H1 (cell line): ENCODE data around the gene TRIM47. TPM values are rescaled to one million over a fixed set of nuclear protein-coding genes. Genes with fewer than 3 reads are reported as not detected.

Source experiments
- CTCF ChIA-PET: fragments of 300-600 bp; sonication (Branson Sonifier 250); formaldehyde crosslinking; loops from one replicate; lab custom pipeline; 2021; ENCODE audit not compliant: partially characterized antibody; lab: Charles Lee
- POLR2A ChIA-PET: fragments of 300-600 bp; sonication (Branson Sonifier 250); formaldehyde crosslinking; loops from one replicate; lab custom pipeline; 2021; ENCODE audit warnings: inconsistent platforms; ENCODE audit not compliant: partially characterized antibody; lab: Charles Lee
- DNase-seq, 2 experiments: peaks; one replicate each; pipeline versions ENCODE4 v3.0.0 to v3.0.0-alpha.2; 2010 to 2022; ENCODE audit warnings: low spot score in 2 of 2, low read depth in 1 of 2, mixed read lengths in 1 of 2
- FAIRE-seq: peaks from 2 replicates; lab custom pipeline; 2011; peaks lifted over from hg19 to GRCh38; lab: Jason Lieb, UNC
- H2AFZ ChIP-seq: 2 replicates; pipeline ENCODE4 v1.8.1; 2012; ENCODE audit warnings: low read length, inconsistent platforms
- H2AK5ac ChIP-seq: 2 replicates; pipeline ENCODE4 v1.6.1; 2013; ENCODE audit warnings: low read depth, low read length
- H2BK120ac ChIP-seq: replicated peaks from 2 replicates; pipeline ENCODE3; 2013; ENCODE audit warnings: low read depth, low read length, inconsistent platforms
- H2BK12ac ChIP-seq: 2 replicates; pipeline ENCODE4 v1.6.1; 2013; ENCODE audit warnings: low read depth, low read length
- H2BK15ac ChIP-seq: 2 replicates; pipeline ENCODE4 v1.6.1; 2013; ENCODE audit warnings: low read length
- H2BK20ac ChIP-seq: 2 replicates; pipeline ENCODE4 v1.6.1; 2013; ENCODE audit warnings: low read length
- H2BK5ac ChIP-seq: 2 replicates; pipeline ENCODE4 v1.6.1; 2013; ENCODE audit warnings: low read depth, low read length
- H3K14ac ChIP-seq: 2 replicates; pipeline ENCODE4 v1.6.1; 2013; ENCODE audit warnings: inconsistent platforms; ENCODE audit not compliant: insufficient read length
- H3K18ac ChIP-seq: 2 replicates; pipeline ENCODE4 v1.6.1; 2013; ENCODE audit warnings: low read length; ENCODE audit errors: extremely low read depth
- H3K23ac ChIP-seq: 2 replicates; pipeline ENCODE4 v1.6.1; 2013; ENCODE audit warnings: inconsistent platforms; ENCODE audit not compliant: insufficient read length
- H3K23me2 ChIP-seq: 2 replicates; pipeline ENCODE4 v1.6.1; 2013; ENCODE audit warnings: low read depth, low read length
- H3K27ac ChIP-seq: 2 replicates; pipeline ENCODE4 v1.6.1; 2011; ENCODE audit warnings: low read depth, low read length, inconsistent platforms
- H3K27me3 ChIP-seq, 4 experiments: replicated peaks in 1 of 4; 1 replicate in 1 of 4; 2 replicates in 3 of 4; pipeline versions ENCODE4 v1.6.1 to v1.8.1; 2011 to 2013; ENCODE audit warnings: low read length in 3 of 4, mild to moderate bottlenecking in 3 of 4, inconsistent platforms in 2 of 4, mixed read lengths in 2 of 4, moderate library complexity in 1 of 4; ENCODE audit not compliant: control insufficient read depth in 3 of 4, insufficient read depth in 3 of 4; ENCODE audit errors: extremely low read depth in 1 of 4
- H3K36me3 ChIP-seq, 4 experiments: 2 replicates each; pipeline versions ENCODE4 v1.6.1 to v1.8.1; 2011 to 2013; ENCODE audit warnings: mild to moderate bottlenecking in 4 of 4, low read length in 3 of 4, moderate library complexity in 2 of 4, control low read depth in 1 of 4, inconsistent platforms in 1 of 4; ENCODE audit not compliant: insufficient read depth in 4 of 4, control insufficient read depth in 2 of 4
- H3K4ac ChIP-seq: replicated peaks from 2 replicates; pipeline ENCODE3; 2013; ENCODE audit warnings: low read length, low read depth, mixed read lengths, inconsistent platforms; ENCODE audit not compliant: insufficient read length
- H3K4me1 ChIP-seq, 4 experiments: replicated peaks in 1 of 4; 1 replicate in 1 of 4; 2 replicates in 3 of 4; pipeline versions ENCODE4 v1.6.1 to v1.8.1; 2011 to 2013; ENCODE audit warnings: low read length in 3 of 4, inconsistent platforms in 2 of 4, mixed read lengths in 1 of 4; ENCODE audit not compliant: insufficient read depth in 4 of 4, control insufficient read depth in 3 of 4
- H3K4me2 ChIP-seq, 2 experiments: 2 replicates each; pipeline versions ENCODE4 v1.6.1 to v1.8.1; 2011 to 2013; ENCODE audit warnings: low read depth in 2 of 2, low read length in 2 of 2, control low read depth in 1 of 2, inconsistent platforms in 1 of 2, mild to moderate bottlenecking in 1 of 2; ENCODE audit not compliant: insufficient read depth in 1 of 2
- H3K4me3 ChIP-seq, 4 experiments: fragments of 200-600, 300-600 bp in 1 of 4; sonication (generic), shearing (Covaris generic), sonication (Bioruptor Twin) in 1 of 4; 2 replicates each; pipeline versions ENCODE4 v1.5.1 to v1.8.1; 2011 to 2016; ENCODE audit warnings: low read length in 4 of 4, low read depth in 3 of 4, control low read depth in 2 of 4, inconsistent platforms in 2 of 4, mild to moderate bottlenecking in 2 of 4, mixed read lengths in 1 of 4, moderate library complexity in 1 of 4; ENCODE audit not compliant: insufficient read depth in 2 of 4; ENCODE audit errors: extremely low read depth in 1 of 4
- H3K56ac ChIP-seq: replicated peaks from 2 replicates; pipeline ENCODE3; 2013; ENCODE audit warnings: low read depth, mild to moderate bottlenecking, mixed read lengths, low read length, inconsistent platforms; ENCODE audit not compliant: insufficient read length
- H3K79me1 ChIP-seq: 2 replicates; pipeline ENCODE4 v1.6.1; 2013; ENCODE audit warnings: low read depth, low read length, control low read depth
- H3K79me2 ChIP-seq, 2 experiments: 2 replicates each; pipeline versions ENCODE4 v1.6.1 to v1.8.1; 2012 to 2013; ENCODE audit warnings: low read length in 2 of 2, mild to moderate bottlenecking in 2 of 2, inconsistent platforms in 1 of 2; ENCODE audit not compliant: insufficient read depth in 2 of 2, control insufficient read depth in 1 of 2
- H3K9ac ChIP-seq, 4 experiments: replicated peaks in 1 of 4; 1 replicate in 1 of 4; 2 replicates in 3 of 4; pipeline versions ENCODE4 v1.6.1 to v1.8.1; 2011 to 2013; ENCODE audit warnings: low read depth in 3 of 4, low read length in 3 of 4, control low read depth in 2 of 4, mild to moderate bottlenecking in 2 of 4, moderate library complexity in 2 of 4, inconsistent platforms in 1 of 4; ENCODE audit errors: extremely low read depth in 1 of 4
- H3K9me3 ChIP-seq, 2 experiments: 2 replicates each; pipeline versions ENCODE4 v1.6.1 to v1.8.1; 2012 to 2013; ENCODE audit warnings: mild to moderate bottlenecking in 2 of 2, moderate library complexity in 2 of 2, control low read depth in 1 of 2, inconsistent platforms in 1 of 2, low read depth in 1 of 2, low read length in 1 of 2, mixed read lengths in 1 of 2; ENCODE audit not compliant: insufficient read depth in 2 of 2
- H4K20me1 ChIP-seq, 2 experiments: replicated peaks in 1 of 2; 2 replicates each; pipeline versions ENCODE3 to v1.8.1; 2011 to 2013; ENCODE audit warnings: inconsistent platforms in 2 of 2, low read length in 2 of 2, mild to moderate bottlenecking in 1 of 2; ENCODE audit not compliant: insufficient read depth in 2 of 2, control insufficient read depth in 1 of 2
- H4K5ac ChIP-seq: 2 replicates; pipeline ENCODE4 v1.6.1; 2013; ENCODE audit warnings: low read length, low read depth, mixed read lengths, inconsistent platforms; ENCODE audit not compliant: insufficient read length
- H4K8ac ChIP-seq: 2 replicates; pipeline ENCODE4 v1.8.0; 2013; ENCODE audit warnings: mild to moderate bottlenecking, moderate library complexity, low read length, inconsistent platforms; ENCODE audit not compliant: insufficient read depth; ENCODE audit errors: extremely low read depth
- H4K91ac ChIP-seq: replicated peaks from 2 replicates; pipeline ENCODE3; 2013; ENCODE audit warnings: low read length, mixed read lengths, inconsistent platforms; ENCODE audit not compliant: insufficient read length
- EP300 ChIP-seq, 2 experiments: IDR thresholded peaks; 1 replicate in 1 of 2; 2 replicates in 1 of 2; pipeline ENCODE4 v1.6.1; 2011 to 2012; ENCODE audit warnings: low read depth in 2 of 2, low read length in 2 of 2, mild to moderate bottlenecking in 2 of 2, borderline replicate concordance in 1 of 2, inconsistent platforms in 1 of 2, moderate library complexity in 1 of 2
- FOSL1 ChIP-seq: IDR thresholded peaks from 2 replicates; pipeline ENCODE4 v1.6.1; 2011; ENCODE audit warnings: mild to moderate bottlenecking, low read depth, low read length, moderate library complexity; ENCODE audit not compliant: insufficient read depth
- GTF2F1 ChIP-seq: IDR thresholded peaks from 2 replicates; pipeline ENCODE4 v1.6.1; 2012; ENCODE audit warnings: low read depth, low read length, improper control_type of control experiment, borderline replicate concordance
- JUND ChIP-seq: IDR thresholded peaks from 2 replicates; pipeline ENCODE4 v1.6.1; 2011; ENCODE audit warnings: mild to moderate bottlenecking, improper control_type of control experiment, low read length
- POLR2A ChIP-seq, 2 experiments: IDR thresholded peaks; 1 replicate in 1 of 2; 2 replicates in 1 of 2; pipeline ENCODE4 v1.6.1; 2011; ENCODE audit warnings: low read depth in 2 of 2, low read length in 2 of 2, mild to moderate bottlenecking in 2 of 2; ENCODE audit errors: control extremely low read depth in 1 of 2
- POLR2AphosphoS5 ChIP-seq: IDR thresholded peaks from 2 replicates; pipeline ENCODE4 v1.6.1; 2011; ENCODE audit warnings: low read depth, low read length
- RFX5 ChIP-seq: IDR thresholded peaks from 2 replicates; pipeline ENCODE4 v1.6.1; 2011; ENCODE audit warnings: low read depth, low read length, improper control_type of control experiment, borderline replicate concordance
- SP4 ChIP-seq: IDR thresholded peaks from 2 replicates; pipeline ENCODE4 v1.6.1; 2012; ENCODE audit warnings: low read length, inconsistent platforms
- SUZ12 ChIP-seq: fragments of 200-600 bp; sonication (generic); IDR thresholded peaks from 2 replicates; pipeline ENCODE4 v1.6.1; 2012; ENCODE audit warnings: mild to moderate bottlenecking, inconsistent platforms, low read length, moderate library complexity, mixed read lengths
- TEAD4 ChIP-seq: IDR thresholded peaks from 2 replicates; pipeline ENCODE4 v1.6.1; 2012; ENCODE audit warnings: low read depth, low read length, inconsistent platforms, mixed read lengths
- ZNF274 ChIP-seq: IDR thresholded peaks from 2 replicates; pipeline ENCODE4 v1.7.0; 2012; ENCODE audit warnings: low read length, borderline replicate concordance; ENCODE audit errors: extremely low read depth
- WGBS, 2 experiments: shearing (Covaris generic) in 1 of 2; methylation state at CpG; one replicate each; pipeline versions ENCODE4 v1.1.6 to v1.1.7; 2013 to 2015; ENCODE audit warnings: low lambda C conversion rate in 2 of 2, mixed read lengths in 2 of 2, inconsistent platforms in 1 of 2, low coverage in 1 of 2, missing lambda C conversion rate in 1 of 2; ENCODE audit not compliant: insufficient replicate concordance in 2 of 2, insufficient coverage in 1 of 2, insufficient read length in 1 of 2; ENCODE audit errors: extremely low coverage in 1 of 2, missing lambda C conversion rate in 1 of 2; 5-methylcytosine and 5-hydroxymethylcytosine counted together
- polyA plus RNA-seq, 7 experiments: library from polyadenylated mRNA; depleted of rRNA in 3 of 7; stranded (reverse) in 5 of 7; unstranded in 2 of 7; fragments of >200 nt in 5 of 7; fragments of 200-250 nt in 2 of 7; gene quantifications; 1 replicate in 5 of 7; 2 replicates in 1 of 7; 4 replicates in 1 of 7; pipeline versions ENCODE4 v1.2.1 to v1.2.3, GENCODE V29; 2011 to 2013; ENCODE audit warnings: missing spikeins in 2 of 7, mixed read lengths in 2 of 7
- total RNA-seq: library from RNA; stranded (reverse); fragmentation: NEBNext Ultra II Directional; extraction: Animal tissue kit (Norgen Biotek cat#: 25700); gene quantifications from 2 replicates; pipeline ENCODE4 v1.2.1, GENCODE V29; 2021
- TF ChIP-seq, protein P1 (sequence below): IDR thresholded peaks from 2 replicates; pipeline ENCODE4 v1.6.1; 2012; ENCODE audit warnings: inconsistent platforms

The TRIM47 gene
- total and polyA plus RNA-seq, 2 of the 8 experiments (the other 6 are each of a cell fraction or from before 2014, with no cell fraction given): 6.3 to 6.4 TPM

DNA sequence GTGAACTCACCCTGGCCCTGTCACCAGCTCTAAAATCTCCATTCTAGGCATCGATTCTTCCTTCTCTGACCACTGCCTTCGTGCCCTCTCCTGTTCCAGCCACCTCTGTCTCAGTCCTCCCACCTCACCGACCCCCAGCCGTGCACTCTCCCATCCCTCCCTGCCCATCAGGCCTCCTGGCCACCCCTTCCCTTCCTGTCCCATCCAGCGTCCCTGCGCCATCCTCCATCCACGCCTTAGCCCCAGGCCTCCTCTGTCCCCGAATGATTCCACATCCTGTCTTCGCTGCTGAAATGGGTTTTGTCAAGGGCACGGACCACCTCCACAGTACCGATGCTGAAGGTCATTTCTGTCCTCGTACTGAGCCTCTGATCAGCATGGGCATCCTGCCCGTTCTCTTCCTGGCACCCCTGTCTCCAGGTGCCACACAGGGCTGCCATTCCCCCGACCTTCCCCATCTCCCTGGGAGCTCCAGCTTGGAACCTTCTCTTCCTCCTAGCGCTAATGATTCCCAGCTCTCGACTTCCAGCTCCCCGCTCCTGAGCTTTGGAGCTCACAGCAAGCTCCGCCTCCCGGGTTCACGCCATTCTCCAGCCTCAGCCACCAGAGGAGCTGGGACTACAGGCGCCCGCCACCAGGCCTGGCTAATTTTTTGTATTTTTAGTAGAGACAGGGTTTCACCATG is 15.8 kb upstream of the TRIM47 start:
- Histone ChIP-seq H2AFZ (no peak overlapping the region), H3K27me3 (no peaks in the 10 kb centered on the region), H4K20me1 (peaks cover 2 to 11% of the 10 kb centered on the region in 2 experiments), H4K8ac (no peak overlapping the region; the same call in 1 of the 2 replicates), H3K14ac (no peak overlapping the region), H3K79me2 (peaks cover 0 to 15% of the 10 kb centered on the region in 2 experiments; a peak in 1 of 4 replicates), H4K91ac (no peak overlapping the region), H2BK15ac (0 out of 2 replicates have a peak overlapping the region, but pooled peaks have one; percentile 31), H3K4me1 (peaks cover 4 to 25% (median 13%) of the 10 kb centered on the region in 4 experiments), H3K27ac (no peak overlapping the region), H3K79me1 (peaks cover 3% of the 10 kb centered on the region; the same call in 1 of the 2 replicates), H3K36me3 (peaks cover 2 to 26% (median 16%) of the 10 kb centered on the region in 4 experiments; a peak in 6 of 8 replicates), H3K9ac (peak overlapping the region in 1 of 4 experiments; percentile 45; a peak in 1 of 7 replicates), H2BK5ac (peak overlapping the region; percentile 78), H2AK5ac (0 out of 2 replicates have a peak overlapping the region, but pooled peaks have one; percentile 56), H3K4me3 (no peak overlapping the region), H2BK20ac (no peak overlapping the region), H3K18ac (no peak overlapping the region; the same call in 1 of the 2 replicates), H3K23ac (no peak overlapping the region), H3K4ac (peak overlapping the region; percentile 19), H4K5ac (no peak overlapping the region), H2BK12ac (peak overlapping the region; percentile 95; the same call in 1 of the 2 replicates), H3K23me2 (peaks cover 8% of the 10 kb centered on the region), H3K9me3 (no peaks in the 10 kb centered on the region), H3K4me2 (peak overlapping the region; percentile 88 to 95; a peak in 2 of 4 replicates), H2BK120ac (no peak overlapping the region), H3K56ac (no peak overlapping the region)
- ChIA-PET POLR2A (interaction anchor here (1.0 to 12.1 kb wide), 10 partner anchors 7 to 210 kb away, joined by 3 to 143 read pairs (median 10); partner anchors contain the start of genes MRPL38, TRIM47 and UNK), CTCF (interaction anchor here (0.9 to 51.3 kb wide), 13 partner anchors 9 to 115 kb away, joined by 3 to 885 read pairs (median 7); partner anchors contain the start of genes CDK3, MRPL38 and TRIM47)
- DNase-seq (no peak), FAIRE-seq (no peak)
- WGBS, 2 experiments: 83% methylated on average over 19 of the region's 22 CpGs; no CpG with 5 or more reads in 1 of the 2 experiments
- TF ChIP-seq FOSL1: no peak
- TF ChIP-seq ZNF274: no peak
- TF ChIP-seq, protein P1, sequence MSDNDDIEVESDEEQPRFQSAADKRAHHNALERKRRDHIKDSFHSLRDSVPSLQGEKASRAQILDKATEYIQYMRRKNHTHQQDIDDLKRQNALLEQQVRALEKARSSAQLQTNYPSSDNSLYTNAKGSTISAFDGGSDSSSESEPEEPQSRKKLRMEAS: no peak
- no peak for TF ChIP-seq SUZ12
- no peak for TF ChIP-seq TEAD4
- no peak for TF ChIP-seq GTF2F1
- no peak for TF ChIP-seq SP4
- TF ChIP-seq POLR2A (IDR thresholded peaks at IDR 0.05; ENCODE audit: control extremely low read depth in 1 of 2, low read depth in 2 of 2, low read length in 2 of 2): no peak
- TF ChIP-seq RFX5: no peak
- TF ChIP-seq POLR2AphosphoS5: no peak; the same call in 1 of the 2 replicates
- TF ChIP-seq JUND: no peak
- no peak for TF ChIP-seq EP300 (IDR thresholded peaks at IDR 0.05; ENCODE audit: borderline replicate concordance in 1 of 2, low read depth in 2 of 2, low read length in 2 of 2)
